GM04503 (cell line): ENCODE measurements around the gene KLHL30.
"Not testable (repeated sequence)": the region's sequence is repeated elsewhere in the genome, so short reads cannot be mapped to it uniquely, and the experiment has no call there.

Experiments used
- DNase-seq: peaks from one replicate; pipeline ENCODE4 v3.0.0-alpha.2; 2012; ENCODE audit warnings: low read depth

KLHL30 gene

DNA sequence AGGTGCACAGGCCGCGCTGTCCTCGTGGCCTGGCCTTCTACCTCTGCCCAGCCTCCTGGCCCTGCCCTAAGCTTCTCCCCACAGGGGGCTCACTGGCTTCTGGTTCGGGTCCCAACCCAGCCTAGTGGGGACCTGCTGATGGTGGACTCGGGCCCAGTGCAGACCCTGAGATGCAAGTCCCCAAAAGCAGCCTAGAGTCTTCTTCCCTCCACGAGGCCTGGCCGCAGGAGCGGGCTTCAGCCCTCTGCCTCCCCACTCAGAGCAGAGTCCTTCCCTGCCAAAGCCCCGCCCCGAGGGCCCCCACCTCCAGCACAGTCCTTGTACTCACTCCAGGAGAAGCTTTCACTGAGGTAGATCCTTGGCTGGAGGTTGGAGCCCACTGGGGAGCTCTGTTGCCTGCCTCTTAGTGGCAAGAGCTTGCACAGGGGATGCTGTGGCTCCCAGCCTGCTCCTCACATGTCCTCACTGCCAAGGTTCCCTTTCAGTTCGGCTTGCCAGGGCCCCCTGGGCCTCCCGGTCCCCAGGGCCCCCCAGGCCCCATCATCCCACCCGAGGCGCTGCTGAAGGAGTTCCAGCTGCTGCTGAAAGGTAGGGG lies 23.9 kb downstream of the KLHL30 start:
- DNase-seq: no peak

DNA sequence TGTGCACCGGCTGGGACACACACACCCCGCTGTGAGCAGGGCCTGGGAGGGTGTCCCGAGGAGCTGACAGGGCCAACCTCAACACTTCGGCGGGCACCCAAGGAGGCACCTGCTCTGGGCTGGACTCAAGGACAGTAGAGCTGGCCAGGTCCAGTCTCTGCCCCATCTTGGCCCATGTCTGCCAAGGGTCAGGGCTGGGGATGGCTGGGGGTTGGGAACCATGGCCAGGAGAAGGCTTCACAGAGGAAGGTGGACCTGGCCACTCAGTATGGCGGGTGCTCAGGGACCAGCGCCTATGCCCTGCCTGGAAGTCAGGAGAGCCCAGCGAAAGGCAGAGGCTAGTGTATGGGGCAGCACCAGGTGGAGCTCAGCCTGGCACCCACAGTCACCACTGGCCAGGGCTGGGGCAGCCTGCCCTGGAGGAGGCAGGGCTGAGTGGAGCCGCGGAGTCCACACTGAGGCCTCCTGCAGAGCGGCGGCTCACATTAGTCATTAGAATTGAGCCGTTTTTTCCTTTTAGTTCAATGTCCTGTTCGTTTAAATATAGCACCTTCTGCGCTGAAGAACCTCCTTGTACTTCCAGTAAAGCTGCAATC lies 24.5 kb downstream of the KLHL30 start:
- DNase-seq: no peak

DNA sequence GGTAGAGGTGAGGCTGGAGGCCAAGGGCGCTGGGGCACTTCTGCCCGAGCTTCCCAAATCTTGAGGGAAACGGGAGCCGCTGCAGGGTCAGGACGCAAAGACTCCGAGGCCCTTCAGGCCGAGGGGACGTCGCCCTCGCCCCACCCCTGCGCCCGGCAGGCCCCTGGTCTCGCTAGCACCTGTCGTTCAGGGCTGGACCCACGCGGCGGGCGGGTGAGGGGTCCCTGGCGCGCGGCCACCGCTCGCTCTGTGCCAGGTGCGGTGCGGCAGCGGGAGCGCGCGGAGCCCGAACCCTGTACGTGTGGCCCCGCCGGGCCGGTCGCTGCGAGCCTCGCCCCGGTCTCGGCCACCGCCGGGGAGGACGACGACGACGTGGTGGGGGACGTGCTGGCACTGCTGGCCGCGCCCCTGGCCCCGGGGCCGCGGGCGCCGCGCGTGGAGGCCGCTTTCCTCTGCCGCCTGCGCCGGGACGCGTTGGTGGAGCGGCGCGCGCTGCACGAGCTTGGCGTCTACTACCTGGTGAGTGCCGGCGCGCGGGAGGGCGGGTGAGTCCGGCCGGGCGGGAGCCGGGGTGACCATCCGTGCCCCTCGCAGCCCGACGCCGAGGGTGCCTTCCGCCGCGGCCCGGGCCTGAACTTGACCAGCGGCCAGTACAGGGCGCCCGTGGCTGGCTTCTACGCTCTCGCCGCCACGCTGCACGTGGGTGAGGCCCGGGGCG lies 25.2 kb downstream of the KLHL30 start:
- DNase-seq: no peak

DNA sequence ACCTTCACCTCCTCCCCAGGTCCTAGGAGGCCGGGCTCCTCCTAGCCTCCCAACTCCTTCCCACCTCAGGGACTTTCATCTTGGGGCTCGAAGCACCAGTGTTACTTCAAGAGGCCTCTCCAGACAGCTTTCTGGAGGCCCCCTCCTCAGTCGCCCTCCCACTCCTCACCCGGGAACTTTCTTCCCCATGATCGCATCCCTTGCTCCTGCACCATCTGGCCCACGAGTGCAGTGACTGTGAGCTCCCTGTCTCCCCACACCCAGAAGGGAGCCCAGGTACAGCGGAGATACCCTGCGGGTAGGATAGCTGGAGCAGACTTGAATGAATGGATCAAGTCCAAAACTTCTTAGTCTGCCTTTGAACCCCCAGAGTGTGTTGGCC lies 26.4 kb downstream of the KLHL30 start:
- DNase-seq: no peak

DNA sequence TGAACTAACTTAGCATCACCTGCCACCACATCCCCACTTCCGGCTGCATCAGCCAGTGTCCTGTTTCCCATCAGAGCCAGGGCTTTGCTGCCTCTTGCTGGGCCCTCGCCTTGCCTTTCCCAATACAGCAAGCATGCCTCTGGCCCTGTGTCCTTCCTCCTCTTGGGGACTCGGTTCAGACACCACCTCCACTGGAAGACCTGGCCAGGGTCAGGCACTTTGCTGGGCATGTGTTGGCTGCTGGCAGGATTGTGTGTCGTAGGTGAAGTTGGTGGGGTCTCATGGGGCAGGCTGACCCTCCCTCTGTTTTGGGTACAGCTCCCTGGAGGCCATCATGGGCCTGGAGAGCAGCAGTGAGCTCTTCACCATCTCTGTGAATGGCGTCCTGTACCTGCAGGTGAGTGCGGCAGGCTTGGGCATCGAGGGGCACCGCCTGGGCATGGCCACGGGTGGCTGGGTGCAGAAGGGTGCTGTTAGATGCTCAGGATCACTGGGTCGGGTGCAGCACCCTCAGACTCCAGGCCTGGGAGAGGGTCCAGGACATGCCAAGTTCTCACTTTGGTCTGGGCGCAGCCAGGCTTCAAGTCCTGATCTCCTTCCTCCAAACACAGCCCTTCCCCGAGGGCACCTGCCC lies 26.9 kb downstream of the KLHL30 start:
- no peak for DNase-seq

DNA sequence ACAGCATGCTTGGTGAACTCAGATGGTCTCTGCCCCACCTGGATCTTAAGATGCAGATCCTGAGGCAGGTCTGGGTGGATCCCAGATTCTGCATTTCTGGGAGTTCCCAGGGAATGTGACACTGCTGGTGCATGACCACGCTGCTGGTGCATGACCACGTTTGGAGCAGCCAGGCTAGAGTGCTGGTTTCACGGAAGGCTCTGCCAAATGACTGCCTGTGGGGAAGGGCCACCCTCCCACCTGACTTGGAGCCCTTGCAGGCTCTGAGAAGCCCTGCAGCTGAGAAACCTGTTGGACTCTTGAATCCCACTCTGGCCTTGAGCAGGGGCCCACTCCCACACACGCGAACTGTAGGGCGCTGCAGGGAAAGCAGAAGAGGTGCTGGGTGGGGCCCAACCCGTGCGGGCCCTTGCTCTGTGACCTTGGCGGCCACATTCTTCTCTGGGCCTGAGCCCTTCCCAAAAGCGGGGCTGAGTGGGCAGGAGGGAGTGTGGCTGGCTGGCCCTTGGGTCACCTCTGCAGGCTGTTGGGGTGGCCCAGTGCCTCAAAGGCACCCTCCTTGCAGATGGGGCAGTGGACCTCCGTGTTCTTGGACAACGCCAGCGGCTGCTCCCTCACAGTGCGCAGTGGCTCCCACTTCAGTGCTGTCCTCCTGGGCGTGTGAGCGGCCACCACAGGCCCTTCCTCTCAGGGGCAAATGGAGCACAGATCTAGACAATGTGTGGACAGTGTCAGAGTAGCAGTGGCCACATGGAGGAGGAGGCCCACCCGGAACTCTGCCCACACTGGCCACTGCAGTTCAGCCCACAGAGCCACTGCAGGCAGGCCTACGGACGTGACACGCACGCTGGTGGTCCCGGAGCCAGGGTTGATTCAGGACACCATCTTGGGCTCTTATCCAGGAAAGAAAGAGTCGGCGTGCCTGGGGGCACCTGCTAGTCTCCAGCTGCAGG lies 28.2 kb downstream of the KLHL30 start:
- DNase-seq: no peak

DNA sequence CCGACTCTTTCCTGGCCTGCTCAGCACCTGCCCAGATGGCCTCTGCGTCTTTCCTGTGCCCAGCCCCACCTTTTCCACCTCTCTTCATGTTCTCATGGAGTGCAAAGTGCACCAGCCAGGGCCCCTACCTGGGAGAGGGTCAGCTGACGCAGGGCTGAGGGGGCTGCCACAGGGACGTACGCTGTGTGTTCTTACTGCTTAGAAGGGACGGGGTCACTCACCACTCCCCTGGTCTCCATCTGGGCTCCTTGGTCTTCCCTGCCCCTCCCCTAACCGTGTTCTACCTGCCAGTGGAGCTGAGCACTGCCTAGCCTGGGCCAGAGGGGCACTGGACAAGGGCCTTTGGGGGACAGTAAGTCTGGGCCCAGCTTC lies 28.9 kb downstream of the KLHL30 start:
- no peak for DNase-seq

DNA sequence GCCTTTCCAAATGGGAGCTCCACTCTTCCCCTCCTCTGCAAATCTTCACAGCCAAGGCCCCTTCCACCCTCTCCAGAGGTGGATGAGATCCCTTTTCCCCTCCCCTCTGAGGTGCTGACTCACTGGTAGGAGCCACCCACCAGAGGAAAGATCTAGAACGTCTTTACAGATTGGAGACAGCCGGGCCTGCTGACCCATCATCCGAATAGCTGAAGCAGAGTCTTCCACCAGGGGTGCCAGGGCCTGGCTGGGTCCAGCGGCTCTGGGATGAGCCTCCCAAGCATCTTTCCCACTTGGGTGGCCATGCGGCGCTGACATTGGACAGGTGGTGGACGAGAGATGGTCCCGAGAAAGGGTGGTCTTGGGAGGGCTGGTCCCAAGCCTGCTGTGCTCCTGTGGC lies 29.3 kb downstream of the KLHL30 start:
- DNase-seq: no peak

DNA sequence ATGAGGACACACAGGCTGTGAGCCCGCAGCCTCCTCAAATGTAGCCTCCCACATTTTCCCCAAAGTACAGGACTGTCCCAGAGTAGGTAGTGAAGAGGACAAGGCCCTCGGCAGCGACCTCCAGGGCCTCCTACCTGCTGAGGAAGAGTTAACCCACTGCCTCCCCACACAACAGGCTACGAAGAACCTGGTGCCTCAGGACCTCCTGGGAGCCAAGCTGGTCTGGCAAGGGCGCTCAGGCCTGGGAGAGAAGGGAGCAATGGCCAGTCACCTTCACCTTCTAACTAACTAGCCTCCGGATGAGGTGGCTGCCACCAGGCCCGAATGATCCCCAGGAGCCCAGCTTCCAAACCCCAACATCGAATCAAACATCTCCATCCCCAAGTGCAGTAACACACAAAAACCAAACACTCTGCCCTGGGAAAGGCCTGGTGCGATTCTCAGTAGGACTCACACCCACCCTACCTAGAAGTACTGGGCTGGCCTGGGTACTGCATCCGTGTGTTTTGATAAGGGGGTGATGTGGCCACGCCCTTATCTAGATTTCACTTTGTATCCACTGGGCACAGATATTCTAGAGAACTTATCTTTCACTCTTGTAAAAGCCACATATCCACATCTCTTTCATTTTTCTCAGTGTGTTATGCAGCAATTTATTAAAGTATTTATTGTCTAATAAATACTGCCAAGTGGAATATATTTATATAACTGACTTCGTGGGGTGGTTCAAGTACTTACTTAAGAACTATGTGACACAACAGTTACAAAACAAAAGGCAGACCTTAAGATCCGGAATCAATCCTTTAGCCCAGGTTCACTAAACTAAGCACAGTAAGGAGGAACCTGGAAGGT lies 30.0 kb downstream of the KLHL30 start:
- DNase-seq: no peak

DNA sequence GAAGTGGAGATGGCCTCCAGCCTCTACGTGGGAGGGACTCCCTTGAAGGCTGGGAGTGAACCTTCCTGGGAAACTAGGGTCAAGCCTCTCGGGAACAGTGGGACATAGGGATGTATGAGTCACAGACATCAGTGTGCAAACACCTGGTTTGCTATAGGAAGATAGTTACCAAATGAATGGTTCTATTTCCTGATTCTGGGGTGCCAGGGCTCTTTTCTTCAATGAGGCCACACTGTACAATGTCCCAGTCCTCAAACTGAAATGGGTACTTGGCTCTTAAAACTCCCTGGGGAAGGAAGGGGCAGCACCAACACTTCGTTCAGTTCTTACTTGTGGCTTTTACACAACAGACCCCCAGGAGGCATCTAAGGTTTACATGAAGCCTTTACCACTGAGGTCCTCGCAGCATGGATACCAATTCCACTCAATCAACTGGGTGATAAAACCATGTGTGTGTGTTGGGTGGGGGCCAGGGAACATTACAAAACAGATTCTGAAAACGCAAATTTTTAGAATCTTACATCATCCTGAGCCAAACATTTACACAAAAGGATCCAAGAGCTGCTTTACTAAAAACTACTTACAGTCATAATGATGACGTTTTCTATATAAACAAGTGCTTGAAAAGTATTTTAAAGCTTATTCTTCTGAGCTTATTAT lies 30.7 kb downstream of the KLHL30 start:
- DNase-seq: peak; percentile 77

DNA sequence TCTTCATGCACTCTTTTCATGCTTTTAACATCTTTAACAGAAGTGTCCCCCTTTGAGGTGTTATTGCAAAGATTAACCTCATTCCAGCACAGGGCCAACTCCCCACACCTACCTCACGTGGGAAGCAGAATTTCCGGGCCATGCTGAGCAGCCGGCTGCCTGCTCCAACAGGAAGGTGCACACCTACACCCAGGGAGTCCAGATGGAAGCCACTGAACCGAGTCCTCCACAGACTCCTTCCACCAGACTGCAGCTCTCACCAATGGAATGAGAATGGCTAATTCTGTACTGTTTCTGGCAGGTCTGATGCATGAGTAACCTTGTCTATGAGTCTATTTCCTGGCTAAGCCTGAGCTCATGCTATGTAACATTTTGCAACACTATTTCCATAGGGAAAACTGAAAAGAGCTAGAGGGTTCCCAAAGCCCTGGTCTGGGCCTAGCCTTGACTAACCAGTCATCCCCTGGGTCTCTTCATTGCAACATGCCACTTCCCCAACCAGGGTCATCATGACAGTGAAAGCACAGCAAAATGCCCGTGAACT lies 31.3 kb downstream of the KLHL30 start:
- peak; percentile 97 for DNase-seq

DNA sequence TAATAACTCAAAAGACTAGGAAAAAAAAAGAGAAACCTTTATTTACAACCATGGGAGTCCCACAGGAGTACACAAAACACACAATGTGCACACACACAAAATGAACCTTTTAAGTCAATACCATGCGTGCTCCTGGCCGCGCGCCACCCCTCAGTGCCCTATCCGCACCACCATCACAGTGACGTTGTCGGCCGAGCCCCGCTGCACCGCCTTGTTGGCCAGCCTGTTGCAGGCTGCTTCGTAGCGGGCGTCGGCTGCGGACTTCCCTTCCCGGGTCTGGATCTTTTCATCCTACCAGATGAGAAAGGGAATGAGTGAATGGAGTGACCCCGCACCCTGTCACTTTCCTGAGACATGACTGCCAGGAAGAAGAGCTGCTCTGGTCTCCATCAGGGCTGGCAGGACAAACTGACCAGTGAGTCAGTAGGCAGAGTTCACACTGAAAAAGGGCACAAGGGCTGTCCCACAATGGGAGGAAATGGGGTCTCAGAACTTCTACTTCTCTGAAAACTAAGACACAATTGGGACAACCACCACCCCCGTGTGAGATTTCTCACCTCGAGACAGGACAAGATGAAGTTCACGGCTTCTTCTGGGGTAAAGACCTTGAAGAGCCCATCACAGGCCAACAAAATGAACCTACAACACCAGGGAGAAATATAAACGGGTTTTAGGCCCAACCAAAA lies 32.1 kb downstream of the KLHL30 start:
- DNase-seq: no peak

DNA sequence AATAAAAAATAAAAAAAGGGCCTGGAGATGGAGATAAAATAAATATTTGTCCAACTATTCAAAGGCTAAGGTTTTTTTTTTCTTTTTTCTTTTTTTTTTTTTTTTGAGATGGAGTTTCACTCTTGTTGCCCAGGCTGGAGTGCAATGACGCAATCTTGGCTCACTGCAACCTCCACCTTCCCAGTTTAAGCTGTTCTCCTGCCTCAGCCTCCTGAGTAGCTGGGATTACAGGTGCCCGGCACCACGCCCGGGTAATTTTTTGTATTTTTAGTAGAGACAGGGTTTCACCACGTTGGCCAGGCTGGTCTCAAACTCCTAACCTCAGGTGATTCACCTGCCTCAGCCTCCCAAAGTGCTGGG lies 32.6 kb downstream of the KLHL30 start:
- DNase-seq: not testable (repeated sequence)

DNA sequence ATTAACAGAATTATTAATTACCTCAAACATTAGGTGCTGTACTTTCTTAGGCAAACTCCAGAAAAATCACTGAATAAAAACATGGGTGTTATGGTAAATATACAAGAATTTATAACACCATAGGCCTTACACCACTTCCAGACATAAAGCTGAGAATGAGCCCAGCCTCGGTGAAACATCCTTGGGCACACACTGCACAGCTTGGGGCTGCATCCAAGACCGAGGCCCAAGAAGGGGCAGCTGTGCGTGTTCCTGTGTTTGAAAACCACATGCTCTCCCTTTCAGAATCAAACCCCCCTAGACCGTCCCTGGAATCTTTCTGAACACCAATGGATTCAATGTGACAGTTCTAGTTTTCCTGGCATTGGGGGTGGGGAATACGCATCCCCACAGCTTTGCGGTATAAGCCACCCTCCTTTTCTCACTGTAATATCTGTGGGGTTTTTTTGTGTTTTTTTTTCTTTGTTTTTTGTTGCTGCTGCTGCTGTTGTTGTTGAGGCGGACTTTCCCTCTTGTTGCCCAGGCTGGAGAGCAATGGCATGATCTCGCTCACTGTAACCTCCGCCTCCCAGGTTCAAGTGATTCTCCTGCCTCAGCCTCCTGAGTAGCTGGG lies 33.2 kb downstream of the KLHL30 start:
- no peak for DNase-seq

DNA sequence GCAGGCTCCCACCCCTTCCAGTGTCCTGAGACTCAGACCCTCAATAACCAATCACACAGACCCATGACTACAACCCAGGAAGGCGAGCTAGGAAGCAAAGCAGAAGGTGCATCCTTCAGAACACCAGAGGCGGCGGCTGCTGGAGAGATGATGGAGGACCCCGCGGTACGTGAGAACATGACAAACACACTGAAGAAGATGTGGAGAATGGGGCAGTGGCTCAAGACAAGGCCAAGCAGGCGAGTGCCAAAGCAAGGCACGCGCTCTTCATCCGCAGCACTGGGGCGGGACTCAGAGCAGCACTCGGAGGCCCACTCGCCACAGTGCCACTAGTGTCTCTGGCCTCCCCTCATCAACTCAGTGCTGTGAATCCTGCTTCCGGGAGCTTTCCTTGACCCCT lies 34.0 kb downstream of the KLHL30 start:
- DNase-seq: no peak

DNA sequence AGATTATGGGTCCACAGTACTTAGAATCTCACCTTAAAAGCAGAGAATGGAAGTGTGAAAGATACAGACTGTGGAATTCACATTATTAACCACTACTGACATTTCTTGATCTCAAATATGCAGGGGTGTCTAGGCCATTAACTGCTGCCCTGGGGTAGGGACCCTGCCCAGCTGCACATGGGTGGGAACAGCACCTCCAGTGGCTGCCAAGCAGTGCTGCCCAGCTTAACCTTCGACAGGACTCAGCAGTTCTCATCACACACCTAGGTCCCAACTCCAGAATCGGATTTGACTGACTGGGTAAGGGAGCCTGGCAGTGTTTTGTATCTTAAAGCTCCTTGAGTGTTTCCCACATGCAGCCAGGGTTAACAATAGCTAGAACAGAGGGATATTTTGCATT lies 35.2 kb downstream of the KLHL30 start:
- no peak for DNase-seq

DNA sequence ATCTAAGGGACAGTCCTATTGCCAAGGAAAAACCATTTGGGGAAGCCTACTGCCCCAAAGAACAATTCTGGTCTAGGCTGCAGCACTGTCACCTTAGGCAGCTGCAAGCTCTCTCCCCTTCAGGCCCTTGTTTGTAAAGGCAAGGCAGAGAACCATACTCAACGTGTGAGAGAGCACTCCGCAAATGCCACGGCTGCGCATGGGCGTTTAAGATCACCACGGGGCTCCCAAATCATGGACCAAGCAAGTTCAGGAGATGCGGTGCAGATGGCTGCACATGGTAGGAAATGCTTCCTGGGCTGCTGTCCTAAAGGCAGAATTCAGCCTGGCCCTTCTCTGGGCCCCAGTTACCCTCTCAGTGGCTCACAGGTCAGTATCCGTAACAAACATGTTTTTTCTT lies 35.8 kb downstream of the KLHL30 start:
- DNase-seq: no peak

DNA sequence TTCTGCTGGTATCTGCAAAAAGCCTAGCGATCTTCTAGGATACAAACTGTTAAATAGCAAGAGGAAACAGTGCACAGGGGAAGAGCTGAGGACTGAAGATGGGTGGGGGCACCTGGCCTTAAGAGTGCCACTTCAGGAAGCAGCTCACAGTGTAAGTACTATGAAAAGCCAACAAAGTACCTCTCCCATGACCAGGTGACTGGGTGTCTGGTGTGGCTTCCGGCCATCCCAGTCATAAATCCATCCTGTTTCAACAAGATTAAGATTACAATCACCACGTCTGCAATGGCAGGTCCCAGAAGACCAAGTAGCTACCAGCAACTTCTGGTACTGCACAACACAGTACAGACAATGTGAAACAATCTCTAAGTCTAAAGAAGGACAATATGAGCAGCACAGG lies 36.2 kb downstream of the KLHL30 start:
- no peak for DNase-seq

DNA sequence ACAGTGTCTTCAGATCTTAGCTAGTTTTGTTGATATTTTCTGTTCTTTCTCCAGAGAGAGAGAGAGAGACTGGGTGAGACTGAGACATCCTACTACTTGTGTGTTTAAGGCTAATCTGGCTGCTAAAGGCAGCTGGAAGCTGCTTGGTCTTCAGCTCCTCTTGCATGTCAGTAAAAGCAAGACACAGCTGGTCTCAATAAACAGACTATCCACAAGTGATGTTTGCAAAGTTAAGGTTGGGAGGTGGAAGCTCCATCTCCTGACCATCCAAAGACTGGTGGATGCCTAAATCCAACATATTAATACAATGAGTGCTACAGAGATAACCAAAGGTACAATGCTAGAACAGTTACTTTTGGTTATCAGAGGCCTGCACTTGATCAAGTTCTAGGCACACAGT lies 38.1 kb downstream of the KLHL30 start:
- DNase-seq: no peak
